H9 (cell line): ENCODE results near the gene GGT1. TPM values are rescaled to one million over a fixed set of nuclear protein-coding genes. Genes with fewer than 3 reads are reported as not detected.

ENCODE experiments used
- DNase-seq: peaks from one replicate; pipeline ENCODE4 v3.0.0-alpha.2; 2017
- H2AFZ ChIP-seq: one replicate; pipeline ENCODE4 v1.6.1; 2013; ENCODE audit warnings: mild to moderate bottlenecking, low read length, control low read depth, moderate library complexity
- H2AK5ac ChIP-seq: 2 replicates; pipeline ENCODE4 v1.6.1; 2013; ENCODE audit warnings: low read length, control low read depth, mixed read lengths; ENCODE audit not compliant: insufficient read length
- H2BK120ac ChIP-seq: one replicate; pipeline ENCODE4 v1.6.1; 2013; ENCODE audit warnings: low read depth, mild to moderate bottlenecking, low read length, control low read depth, inconsistent platforms; ENCODE audit not compliant: poor library complexity, severe bottlenecking
- H2BK12ac ChIP-seq: 2 replicates; pipeline ENCODE4 v1.6.1; 2013; ENCODE audit warnings: low read length, control low read depth, mixed read lengths, low read depth; ENCODE audit not compliant: insufficient read length
- H2BK15ac ChIP-seq: 2 replicates; pipeline ENCODE4 v1.6.1; 2013; ENCODE audit warnings: low read depth, low read length, control low read depth
- H2BK20ac ChIP-seq: one replicate; pipeline ENCODE4 v1.6.1; 2013; ENCODE audit warnings: low read depth, mild to moderate bottlenecking, low read length, control low read depth, inconsistent platforms; ENCODE audit not compliant: poor library complexity, severe bottlenecking
- H2BK5ac ChIP-seq: 2 replicates; pipeline ENCODE4 v1.6.1; 2013; ENCODE audit warnings: low read length, control low read depth, mixed read lengths; ENCODE audit not compliant: insufficient read length
- H3K14ac ChIP-seq: 2 replicates; pipeline ENCODE4 v1.6.1; 2013; ENCODE audit warnings: low read length, control low read depth; ENCODE audit not compliant: insufficient read depth
- H3K18ac ChIP-seq: 2 replicates; pipeline ENCODE4 v1.6.1; 2013; ENCODE audit warnings: low read depth, mild to moderate bottlenecking, mixed read lengths, low read length, control low read depth; ENCODE audit not compliant: insufficient read length
- H3K23ac ChIP-seq: 2 replicates; pipeline ENCODE4 v1.6.1; 2013; ENCODE audit warnings: low read length, control low read depth, mixed read lengths, low read depth; ENCODE audit not compliant: insufficient read length
- H3K23me2 ChIP-seq: 2 replicates; pipeline ENCODE4 v1.6.1; 2013; ENCODE audit warnings: low read depth, mild to moderate bottlenecking, mixed read lengths, low read length, control low read depth; ENCODE audit not compliant: insufficient read length, poor library complexity, severe bottlenecking
- H3K27ac ChIP-seq: 2 replicates; pipeline ENCODE4 v1.5.1; 2013; ENCODE audit warnings: low read length, control low read depth, mixed read lengths, low read depth; ENCODE audit not compliant: insufficient read length
- H3K27me3 ChIP-seq: 2 replicates; pipeline ENCODE4 v1.6.1; 2013; ENCODE audit warnings: low read length, control low read depth, inconsistent platforms; ENCODE audit not compliant: insufficient read depth
- H3K4ac ChIP-seq: 2 replicates; pipeline ENCODE4 v1.6.1; 2013; ENCODE audit warnings: low read depth, mild to moderate bottlenecking, control low read depth, inconsistent platforms, low read length, moderate library complexity
- H3K4me1 ChIP-seq: 2 replicates; pipeline ENCODE4 v1.6.1; 2013; ENCODE audit warnings: low read length, control low read depth, inconsistent platforms; ENCODE audit not compliant: insufficient read depth
- H3K4me2 ChIP-seq: 2 replicates; pipeline ENCODE4 v1.6.1; 2013; ENCODE audit warnings: low read length, control low read depth, mixed read lengths; ENCODE audit not compliant: insufficient read length, insufficient read depth
- H3K56ac ChIP-seq: 2 replicates; pipeline ENCODE4 v1.6.1; 2013; ENCODE audit warnings: low read depth, mild to moderate bottlenecking, mixed read lengths, low read length, control low read depth; ENCODE audit not compliant: insufficient read length
- H3K79me1 ChIP-seq: 2 replicates; pipeline ENCODE4 v1.6.1; 2013; ENCODE audit warnings: low read depth, mild to moderate bottlenecking, moderate library complexity, low read length, control low read depth, inconsistent platforms; ENCODE audit not compliant: insufficient read depth, poor library complexity, severe bottlenecking
- H3K79me2 ChIP-seq: 2 replicates; pipeline ENCODE4 v1.6.1; 2013; ENCODE audit warnings: low read length, control low read depth, inconsistent platforms; ENCODE audit not compliant: insufficient read depth
- H3K9ac ChIP-seq: 2 replicates; pipeline ENCODE4 v1.6.1; 2013; ENCODE audit warnings: low read length, control low read depth, mixed read lengths; ENCODE audit not compliant: insufficient read length; ENCODE audit errors: extremely low read depth
- H3K9me3 ChIP-seq: one replicate; pipeline ENCODE4 v1.6.1; 2013; ENCODE audit warnings: low read depth, low read length, inconsistent platforms; ENCODE audit not compliant: control insufficient read depth
- H3T11ph ChIP-seq: one replicate; pipeline ENCODE4 v1.6.1; 2013; ENCODE audit warnings: mild to moderate bottlenecking, low read length, control low read depth, inconsistent platforms
- H4K20me1 ChIP-seq: one replicate; pipeline ENCODE4 v1.6.1; 2013; ENCODE audit not compliant: control insufficient read depth, insufficient read length, insufficient read depth
- H4K5ac ChIP-seq: 2 replicates; pipeline ENCODE4 v1.6.1; 2013; ENCODE audit warnings: low read depth, mild to moderate bottlenecking, mixed read lengths, low read length, control low read depth; ENCODE audit not compliant: insufficient read length
- H4K8ac ChIP-seq: replicated peaks from 2 replicates; pipeline ENCODE4 v1.6.1; 2013; ENCODE audit warnings: low read length, control low read depth, mixed read lengths, low read depth; ENCODE audit not compliant: insufficient read length
- H4K91ac ChIP-seq: 2 replicates; pipeline ENCODE4 v1.6.1; 2013; ENCODE audit warnings: low read depth, mild to moderate bottlenecking, moderate library complexity, mixed read lengths, low read length, control low read depth; ENCODE audit not compliant: insufficient read length
- H3K27ac Mint-ChIP-seq, 3 experiments: 2 replicates in 2 of 3; 3 replicates in 1 of 3; pipeline ENCODE4 v1.8.0; 2020 to 2021; ENCODE audit warnings: mixed read lengths in 3 of 3, mild to moderate bottlenecking in 1 of 3, moderate library complexity in 1 of 3
- H3K27me3 Mint-ChIP-seq: 2 replicates; pipeline ENCODE4 v1.8.0; 2021; ENCODE audit warnings: low read depth, mild to moderate bottlenecking, moderate library complexity, mixed read lengths
- H3K36me3 Mint-ChIP-seq, 3 experiments: 2 replicates in 2 of 3; 3 replicates in 1 of 3; pipeline ENCODE4 v1.8.0; 2020 to 2021; ENCODE audit warnings: low read depth in 3 of 3, mixed read lengths in 3 of 3; ENCODE audit not compliant: insufficient read depth in 1 of 3
- H3K4me1 Mint-ChIP-seq, 2 experiments: 2 replicates each; pipeline ENCODE4 v1.8.0; 2020; ENCODE audit warnings: mixed read lengths in 2 of 2
- H3K4me3 Mint-ChIP-seq, 2 experiments: 2 replicates in 1 of 2; 3 replicates in 1 of 2; pipeline ENCODE4 v1.8.0; 2020 to 2021; ENCODE audit warnings: mild to moderate bottlenecking in 2 of 2, mixed read lengths in 2 of 2, moderate library complexity in 1 of 2
- H3K9me3 Mint-ChIP-seq, 2 experiments: 2 replicates in 1 of 2; 3 replicates in 1 of 2; pipeline ENCODE4 v1.8.0; 2020; ENCODE audit warnings: mild to moderate bottlenecking in 2 of 2, mixed read lengths in 2 of 2, moderate library complexity in 1 of 2
- CTCF ChIP-seq: fragments of 200-600 bp; sonication (generic); conservative IDR thresholded peaks from 3 replicates; pipeline ENCODE4 v1.8.0; 2021; ENCODE audit warnings: antibody characterized with exemption, mild to moderate bottlenecking
- WGBS: extraction: QIAGEN DNeasy Blood & Tissue Kit; methylation state at CpG from one replicate; pipeline ENCODE4 v1.1.7; 2013; ENCODE audit warnings: missing lambda C conversion rate, low lambda C conversion rate, mixed read lengths; ENCODE audit not compliant: insufficient read length; ENCODE audit errors: extremely low coverage; 5-methylcytosine and 5-hydroxymethylcytosine counted together
- total RNA-seq: library from RNA; stranded (reverse); gene quantifications from 2 replicates; pipeline ENCODE4 v1.2.1, GENCODE V29; 2021

The GGT1 gene
- total RNA-seq, 1 experiment from 2014 or later = 20.5 TPM

DNA sequence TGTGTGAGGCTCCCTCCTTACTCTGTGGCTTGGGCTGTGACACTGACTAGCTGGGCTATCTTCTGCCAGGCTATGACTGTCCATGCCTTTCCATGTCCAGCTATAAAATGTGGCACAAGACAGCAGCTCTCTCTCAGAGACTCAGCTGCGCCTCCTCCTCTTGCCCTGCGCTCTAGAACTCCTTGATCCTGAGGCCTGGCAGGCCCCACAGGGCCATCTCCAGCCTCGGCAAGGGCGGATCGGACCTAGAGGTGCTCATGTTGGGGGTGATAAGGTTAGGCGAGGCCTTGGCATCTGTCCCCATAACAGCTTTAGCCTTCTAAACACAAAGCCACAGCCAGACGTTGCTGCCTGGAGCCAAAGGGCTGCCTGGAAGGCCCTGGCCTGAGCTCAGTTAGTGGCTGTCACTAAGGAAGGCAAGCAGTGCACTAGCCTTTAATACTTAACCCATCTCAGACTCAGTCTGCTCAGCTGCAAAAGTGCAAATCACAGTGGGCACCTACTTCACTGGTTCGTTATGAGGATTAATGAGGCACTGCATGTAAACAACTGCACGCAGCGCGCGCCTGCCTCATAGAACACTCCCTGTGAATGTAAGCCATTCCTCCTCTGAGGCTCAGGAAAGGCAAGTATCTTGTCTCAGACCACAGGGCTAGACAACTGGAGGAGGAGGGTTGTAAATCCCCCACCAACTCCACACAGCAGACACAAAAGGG, 49.2 kb upstream of the GGT1 start:
- Histone ChIP-seq H2BK5ac (no peak overlapping the region), H3K4ac (no peak overlapping the region), H3K56ac (no peak overlapping the region), H2BK15ac (no peak overlapping the region), H3K18ac (no peak overlapping the region), H3K9me3 (no peaks in the 10 kb centered on the region), H3K9ac (peak overlapping the region; percentile 80), H4K20me1 (peaks cover 2% of the 10 kb centered on the region), H3K23ac (no peak overlapping the region), H4K8ac (no peak overlapping the region), H2AK5ac (no peak overlapping the region), H3K79me1 (peaks cover 11% of the 10 kb centered on the region), H4K91ac (no peak overlapping the region), H2AFZ (no peak overlapping the region), H3K4me1 (peaks cover 3% of the 10 kb centered on the region), H3T11ph (no peak overlapping the region), H3K79me2 (peaks cover 39% of the 10 kb centered on the region; the same call in 1 of the 2 replicates), H4K5ac (no peak overlapping the region), H2BK120ac (no peak overlapping the region), H3K27ac (no peak overlapping the region), H2BK20ac (no peak overlapping the region), H2BK12ac (no peak overlapping the region), H3K27me3 (no peaks in the 10 kb centered on the region), H3K23me2 (peaks cover 16% of the 10 kb centered on the region), H3K14ac (no peak overlapping the region), H3K4me2 (peak overlapping the region; percentile 70)
- Mint-ChIP-seq H3K4me1 (peaks cover 27 to 33% of the 10 kb centered on the region in 2 experiments), H3K9me3 (peaks cover 2% of the 10 kb centered on the region in 2 experiments; a peak in 3 of 5 replicates), H3K27ac (peak overlapping the region in 2 of 3 experiments; percentile 85 to 95; a peak in 4 of 7 replicates), H3K27me3 (no peaks in the 10 kb centered on the region), H3K4me3 (peak overlapping the region; percentile 94 to 99), H3K36me3 (peaks cover 22 to 28% (median 28%) of the 10 kb centered on the region in 3 experiments)
- no peak for TF ChIP-seq CTCF
- DNase-seq = no peak
- WGBS = no CpG with 5 or more reads among the region's 12 CpGs
